Fibroblast of skin of back (primary cell): Measurements from ENCODE around the gene CDH4.

Source experiments
- DNase-seq: peaks from one replicate; pipeline ENCODE4 v3.0.0-alpha.2; 2013

Gene CDH4

DNA sequence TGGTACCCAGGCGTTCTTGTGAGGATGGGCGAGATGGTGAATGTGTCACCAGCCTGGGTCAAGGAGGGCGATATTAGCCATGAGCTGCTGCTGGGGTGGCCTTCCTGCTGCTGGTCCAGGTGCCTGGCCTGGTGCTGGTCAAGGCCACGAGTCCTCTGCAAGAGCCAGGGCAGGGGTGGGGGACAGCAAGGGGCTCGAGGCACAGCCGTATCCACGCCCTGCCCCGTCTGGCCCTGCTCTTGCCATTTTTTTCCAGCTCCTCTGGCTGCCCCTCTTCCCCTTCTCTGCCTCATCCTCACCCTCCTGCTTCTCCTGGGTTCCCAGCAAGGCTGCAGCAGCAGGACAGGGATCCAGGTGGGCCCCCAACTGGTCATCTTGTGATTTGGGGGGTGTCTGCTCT is 51.2 kb downstream of the CDH4 start:
- DNase-seq: no peak

DNA sequence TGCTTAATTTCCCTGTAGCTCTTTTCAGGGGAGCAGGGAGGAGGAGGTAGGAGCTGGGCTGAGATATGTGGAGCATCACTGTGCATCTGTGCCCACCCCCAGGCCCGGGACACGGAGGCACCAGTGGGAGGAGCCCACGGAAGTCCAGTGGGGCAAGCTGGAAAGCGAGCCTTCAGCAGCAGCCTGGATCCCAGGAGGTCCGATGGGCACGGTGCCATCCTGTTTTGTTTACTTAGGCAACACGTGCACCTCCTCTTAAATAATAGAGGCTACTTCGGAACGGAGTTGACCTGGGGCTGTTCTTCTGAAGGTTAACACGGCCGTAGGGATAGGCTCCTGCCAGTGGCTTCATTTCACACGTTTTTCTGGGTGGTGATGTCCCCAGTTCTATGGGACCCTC is 51.6 kb downstream of the CDH4 start:
- DNase-seq: no peak

DNA sequence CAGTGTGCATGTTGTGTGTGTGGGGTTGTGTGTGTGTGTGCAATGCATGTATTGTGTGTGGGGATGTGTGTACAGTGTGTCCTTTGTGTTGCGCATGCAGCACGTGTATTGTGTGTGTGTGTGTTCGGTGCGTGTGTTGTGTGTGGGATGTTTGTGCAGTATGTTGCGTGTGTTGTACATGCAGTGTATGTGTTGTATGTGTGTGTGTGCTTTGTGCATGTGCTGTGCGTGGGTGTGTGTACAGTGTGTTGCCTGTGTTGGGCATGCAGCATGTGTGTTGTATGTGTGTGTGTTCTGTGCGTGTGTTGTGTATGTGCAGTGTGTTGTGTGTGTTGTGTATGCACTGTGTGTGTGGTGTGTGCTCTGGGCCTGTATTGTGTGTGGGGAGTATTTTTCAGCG is 52.7 kb downstream of the CDH4 start:
- DNase-seq: no peak

DNA sequence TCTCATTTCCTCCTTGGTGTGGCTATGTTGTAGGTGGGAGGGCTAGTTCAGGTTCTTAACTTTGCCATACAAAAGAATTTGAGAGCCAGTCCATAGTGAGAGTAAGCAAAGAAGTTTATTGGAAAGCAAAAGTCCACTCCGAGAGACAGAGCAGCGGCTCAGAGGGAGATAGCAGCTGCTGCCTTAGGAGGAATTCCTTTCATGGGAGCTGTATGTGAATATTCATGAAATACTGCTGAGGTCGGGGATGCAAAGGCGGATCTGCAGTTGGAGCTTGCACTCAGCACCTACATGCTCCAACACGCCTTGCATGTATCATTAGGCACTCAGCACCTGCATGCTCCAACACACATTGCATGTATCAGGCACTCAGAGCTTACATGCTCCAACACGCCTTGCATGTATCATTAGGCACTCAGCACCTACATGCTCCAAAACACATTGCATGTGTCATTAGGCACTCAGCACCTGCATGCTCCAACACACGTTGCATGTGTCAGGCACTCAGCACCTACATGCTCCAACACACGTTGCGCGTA is 54.9 kb downstream of the CDH4 start:
- DNase-seq: no peak

DNA sequence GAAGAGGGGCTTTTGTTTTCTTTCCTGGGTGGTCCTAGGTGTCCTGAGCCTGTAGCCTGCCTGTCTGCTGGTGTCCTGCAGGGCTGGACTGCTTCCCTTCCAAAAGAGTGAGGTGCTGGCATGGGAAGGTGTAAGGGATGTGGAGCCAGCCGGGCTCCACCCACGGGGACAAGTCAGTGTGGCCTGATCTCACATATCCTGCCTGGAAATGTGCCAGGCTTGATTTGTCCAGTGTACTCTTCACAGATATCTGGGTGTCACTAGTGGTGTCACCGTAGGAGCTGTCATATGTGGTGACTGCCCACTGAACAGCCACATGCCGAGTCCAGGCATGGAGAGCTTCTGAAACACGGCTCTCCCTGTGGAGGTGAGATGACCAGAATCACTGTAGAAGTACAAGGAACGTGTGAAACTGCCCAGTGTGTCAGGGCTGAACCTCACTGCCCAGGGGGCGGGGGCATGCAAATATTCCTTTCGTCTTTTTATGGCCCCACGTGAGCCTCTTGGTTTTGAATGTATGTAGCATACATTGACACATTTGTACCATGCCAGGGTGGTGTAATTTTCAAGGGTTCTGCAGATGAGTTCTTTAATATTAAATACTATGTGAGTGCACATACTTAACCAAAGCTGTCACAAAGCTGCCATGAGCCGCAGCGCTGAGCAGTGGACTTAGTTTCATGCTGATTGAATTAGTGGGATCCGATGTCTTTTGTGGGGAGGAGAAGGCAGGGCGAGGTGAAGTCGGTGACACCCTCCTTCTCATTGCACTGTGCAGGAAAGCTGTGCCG is 55.8 kb downstream of the CDH4 start:
- no peak for DNase-seq

DNA sequence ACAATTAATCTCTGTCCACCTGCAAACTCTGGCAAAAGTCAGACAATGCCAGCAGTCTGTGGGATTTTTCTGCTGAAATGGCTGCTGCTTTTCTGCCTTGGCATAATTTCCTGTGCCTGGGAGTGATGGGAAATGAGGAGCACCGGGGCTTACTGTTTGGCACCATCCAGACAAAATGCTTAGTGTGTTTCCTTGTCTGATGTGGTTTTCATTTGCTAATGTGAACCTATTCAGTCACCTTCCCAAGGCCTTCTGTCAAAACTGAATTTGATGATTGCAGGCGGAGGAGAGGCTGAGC is 56.4 kb downstream of the CDH4 start:
- no peak for DNase-seq

DNA sequence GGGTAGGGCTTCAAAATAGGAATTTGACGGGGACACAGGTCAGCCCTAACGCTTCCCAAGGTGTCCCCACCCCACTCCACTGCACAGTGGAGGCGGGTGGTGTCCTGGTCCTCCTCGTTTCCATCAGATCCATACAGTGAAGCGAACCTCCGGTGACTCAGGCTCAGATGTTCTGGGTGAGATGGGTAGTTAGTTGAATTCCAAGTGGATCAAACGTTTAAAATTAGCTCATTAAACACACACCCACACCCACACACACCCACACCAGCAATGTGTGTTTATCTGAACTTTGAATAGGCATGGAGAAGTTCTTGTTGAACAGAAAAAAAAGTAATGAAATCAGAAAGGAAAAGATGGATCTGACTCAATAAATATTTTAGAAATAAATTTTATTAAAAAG is 58.9 kb downstream of the CDH4 start:
- no peak for DNase-seq

DNA sequence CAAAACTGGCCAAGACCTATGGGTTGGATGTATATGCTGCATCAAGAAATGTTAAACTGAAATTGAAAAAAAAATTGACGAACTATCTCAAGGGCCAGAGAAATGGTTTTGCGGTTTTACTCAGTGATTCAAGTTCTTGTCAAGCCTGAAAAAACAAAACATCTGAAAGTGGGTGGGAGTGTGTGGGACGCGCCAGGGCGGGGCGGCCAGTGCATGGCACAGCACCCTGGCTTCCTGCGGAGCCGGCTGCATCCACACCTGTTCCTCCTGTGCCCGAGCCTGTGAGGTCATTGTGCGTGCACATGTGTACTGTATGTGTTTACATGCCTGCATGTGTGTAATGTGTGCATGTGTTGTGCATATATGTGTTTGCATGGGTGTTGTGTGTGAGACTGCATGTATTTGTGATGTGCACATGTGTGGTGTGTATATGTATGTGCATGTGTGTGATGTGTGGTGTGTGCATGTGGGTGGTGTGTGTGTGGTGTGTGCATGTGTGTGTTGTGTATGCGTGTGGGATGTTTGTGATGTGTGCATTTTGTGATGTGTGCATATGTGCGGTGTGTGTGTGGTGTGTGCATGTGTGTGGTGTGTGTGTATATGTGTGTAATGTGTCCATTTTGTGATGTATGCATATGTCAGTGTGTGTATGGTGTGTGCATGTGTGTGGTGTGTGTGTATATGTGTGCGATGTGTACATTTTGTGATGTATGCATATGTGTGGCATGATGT is 59.8 kb downstream of the CDH4 start:
- no peak for DNase-seq

DNA sequence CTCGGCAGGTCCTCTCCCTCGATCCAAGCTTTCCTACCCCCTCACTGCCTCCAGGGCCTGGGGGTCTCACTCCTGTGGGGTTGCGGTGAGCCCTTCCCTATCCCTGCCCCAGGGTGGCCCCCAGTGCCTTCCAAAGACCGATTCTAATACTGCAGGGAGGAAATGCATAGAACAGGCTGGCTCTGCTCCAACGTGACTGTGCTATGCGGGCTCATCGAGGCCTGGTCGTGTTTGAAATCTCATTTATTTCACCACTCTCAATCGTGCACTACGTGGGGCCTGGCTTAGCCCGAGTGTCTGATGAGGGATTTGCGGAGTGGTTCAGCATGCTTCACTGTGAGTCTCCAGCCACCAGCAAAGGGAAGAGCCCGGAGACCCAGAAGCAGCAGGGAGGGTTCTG is 60.9 kb downstream of the CDH4 start:
- no peak for DNase-seq

DNA sequence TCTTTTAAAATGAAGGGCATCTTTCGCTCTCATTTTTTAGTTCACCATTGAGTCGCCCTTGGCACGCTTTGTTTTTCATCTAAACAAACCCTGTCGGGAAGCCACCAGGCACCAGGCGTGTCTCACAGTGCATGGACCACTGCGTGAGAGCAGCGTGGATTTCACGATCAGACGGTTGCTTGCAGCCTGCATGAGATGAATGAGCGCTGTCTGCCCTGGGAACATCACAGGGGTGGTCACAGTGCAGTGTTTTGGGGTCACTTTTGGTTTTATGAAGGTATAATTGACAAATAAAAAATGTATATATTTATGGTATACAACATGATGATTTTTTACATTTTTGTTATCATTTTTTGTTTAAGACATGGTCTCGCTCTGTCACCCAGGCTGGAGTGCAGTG is 61.3 kb downstream of the CDH4 start:
- DNase-seq: no peak

DNA sequence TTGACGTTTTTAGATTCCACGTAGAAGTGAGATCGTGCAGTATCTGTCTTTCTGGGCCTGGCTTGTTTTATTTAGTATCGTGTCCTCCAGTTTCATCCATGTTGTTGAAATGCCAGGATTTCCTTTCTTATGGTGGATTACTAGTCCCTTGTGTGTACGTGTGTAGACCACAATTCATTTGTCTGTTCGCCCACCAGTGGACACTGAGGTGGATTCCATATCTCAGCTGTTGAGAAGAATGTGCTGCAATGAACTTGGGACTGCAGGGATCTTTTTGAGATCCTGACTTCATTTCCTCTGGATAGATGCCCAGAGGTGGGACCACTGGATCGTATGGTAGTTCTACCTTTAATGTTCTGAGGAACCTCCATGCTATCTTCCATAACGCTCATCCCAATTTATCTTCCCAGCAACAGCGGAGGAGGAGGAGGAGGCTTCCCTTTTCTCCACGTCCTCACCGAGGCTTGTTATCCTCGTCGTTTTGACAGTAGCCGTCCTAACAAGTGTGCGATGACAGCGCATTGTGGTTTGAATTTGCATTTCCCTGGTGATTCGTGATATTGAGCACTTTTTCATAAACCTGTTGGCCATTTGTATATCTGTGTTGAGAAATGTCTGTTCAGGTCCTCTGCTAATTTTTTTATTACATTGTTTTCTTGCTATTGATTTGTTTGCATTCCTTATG is 62.4 kb downstream of the CDH4 start:
- no peak for DNase-seq

DNA sequence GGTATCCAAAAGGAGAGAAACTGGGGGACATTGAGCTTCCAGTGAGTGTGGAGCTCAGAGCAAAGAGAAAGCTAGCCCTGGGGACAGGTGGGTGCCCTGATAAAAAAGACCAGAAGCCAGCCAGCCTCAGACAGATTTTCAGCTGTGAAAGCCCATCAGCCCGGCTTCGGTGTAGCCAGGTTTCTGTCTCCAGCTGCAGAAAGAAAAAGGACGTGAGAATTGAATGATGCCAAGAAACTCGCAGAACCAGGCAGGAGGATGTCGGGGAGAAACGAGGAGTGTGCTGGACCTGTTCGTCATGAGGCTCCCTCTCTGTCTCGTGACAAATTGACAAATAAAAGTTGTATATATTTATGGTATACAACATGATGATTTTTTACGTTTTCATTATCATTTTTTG is 63.3 kb downstream of the CDH4 start:
- DNase-seq: no peak

DNA sequence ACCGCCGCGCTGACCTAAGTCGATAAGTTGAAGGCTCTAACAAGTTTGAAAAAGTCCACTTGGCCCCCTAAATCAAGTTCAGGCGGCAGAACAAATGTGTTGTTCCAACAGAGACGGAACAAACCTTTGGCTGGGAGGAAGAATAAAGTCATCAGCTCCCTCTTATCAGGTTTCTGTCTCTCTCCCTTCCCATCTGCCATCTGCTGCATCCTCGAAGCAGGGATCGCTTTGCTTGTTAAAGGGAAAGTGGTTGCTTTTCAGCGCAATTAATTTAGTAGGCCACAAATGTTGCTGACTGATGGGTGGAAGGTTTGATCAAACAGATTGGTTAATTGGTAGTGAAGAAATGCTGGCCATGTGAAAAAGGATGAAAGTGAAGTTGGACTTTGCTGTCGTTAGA is 64.3 kb downstream of the CDH4 start:
- DNase-seq: no peak

DNA sequence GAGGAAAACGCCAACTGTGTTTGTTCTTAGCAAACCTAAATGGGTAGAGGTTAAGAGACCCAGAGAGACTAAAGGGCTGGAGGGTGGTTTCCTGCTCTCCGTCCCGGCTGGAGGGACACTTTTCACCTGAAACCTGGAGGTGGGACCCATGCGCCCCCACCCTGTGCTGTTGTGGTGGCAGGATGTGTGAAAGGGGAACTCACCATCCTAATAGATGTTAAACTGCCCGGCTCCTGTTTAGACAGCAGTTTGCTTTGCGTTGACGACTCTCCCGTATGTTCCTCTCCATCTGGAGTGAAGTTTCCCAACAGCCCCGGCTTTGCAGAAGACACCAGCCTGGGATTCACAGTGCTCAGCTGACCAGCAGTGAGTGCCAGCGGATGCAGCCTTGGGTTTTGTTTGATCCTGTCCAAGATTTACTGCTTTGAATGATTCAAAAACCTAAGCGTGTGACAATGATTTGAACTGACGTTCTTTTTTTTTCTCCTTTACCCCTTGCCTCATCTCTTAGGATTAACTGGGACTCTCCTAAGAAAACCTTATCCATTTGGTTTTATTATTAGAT is 66.0 kb downstream of the CDH4 start:
- DNase-seq: no peak

DNA sequence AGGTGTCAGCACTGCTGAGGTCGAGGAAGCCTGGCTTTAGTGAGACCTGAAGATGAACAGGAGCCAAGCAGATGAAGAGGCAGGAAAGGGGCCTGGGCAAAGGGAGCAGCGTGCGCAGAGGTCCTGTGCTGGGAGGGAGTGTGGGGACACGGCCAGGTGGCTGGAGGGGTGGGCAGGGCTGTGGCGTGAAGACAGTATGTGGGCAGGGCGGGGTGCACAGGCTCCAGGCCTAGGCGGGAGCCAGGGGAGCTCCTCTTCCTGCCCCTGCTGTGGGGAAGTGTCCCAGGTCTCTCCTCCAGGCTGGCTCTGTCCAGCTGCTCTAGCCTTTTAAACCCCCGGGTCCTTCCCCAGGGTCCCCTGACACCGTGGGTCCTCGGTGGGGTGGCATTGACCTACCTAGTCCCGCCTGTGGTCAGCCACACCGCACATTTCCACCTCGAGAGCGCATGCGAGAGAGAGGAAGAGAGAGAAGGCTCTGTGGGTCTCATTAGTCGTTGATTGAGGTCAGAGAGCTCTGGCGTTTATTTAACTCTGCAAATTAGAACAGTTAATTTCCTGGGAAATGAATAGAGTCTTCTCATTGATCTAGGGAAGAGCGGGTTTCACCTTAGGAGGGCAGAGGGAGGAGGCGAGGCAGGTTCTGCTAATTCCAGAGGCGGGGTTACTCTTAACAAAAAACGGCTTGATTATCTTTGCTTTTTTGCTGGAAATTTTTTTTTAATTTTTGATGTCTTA is 68.8 kb downstream of the CDH4 start:
- no peak for DNase-seq

DNA sequence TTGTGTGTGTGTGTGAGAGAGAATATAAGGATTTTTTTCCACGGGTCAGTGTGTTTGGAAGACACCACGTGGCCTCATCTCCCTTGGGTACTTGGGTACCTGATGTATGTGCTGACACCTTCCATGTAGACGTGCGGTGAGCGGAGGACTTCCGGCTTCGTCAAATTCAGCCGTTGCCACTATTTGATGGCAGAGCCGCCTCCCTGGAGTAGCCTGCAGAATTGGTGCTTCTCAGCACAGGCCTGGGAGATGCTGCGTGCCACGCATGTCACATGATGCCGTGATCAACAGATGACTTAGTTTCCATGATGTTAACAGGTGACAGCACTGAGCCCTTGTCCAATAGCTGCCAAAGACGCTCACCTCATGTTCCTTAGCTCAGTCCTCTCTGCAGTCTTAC is 69.4 kb downstream of the CDH4 start:
- no peak for DNase-seq

DNA sequence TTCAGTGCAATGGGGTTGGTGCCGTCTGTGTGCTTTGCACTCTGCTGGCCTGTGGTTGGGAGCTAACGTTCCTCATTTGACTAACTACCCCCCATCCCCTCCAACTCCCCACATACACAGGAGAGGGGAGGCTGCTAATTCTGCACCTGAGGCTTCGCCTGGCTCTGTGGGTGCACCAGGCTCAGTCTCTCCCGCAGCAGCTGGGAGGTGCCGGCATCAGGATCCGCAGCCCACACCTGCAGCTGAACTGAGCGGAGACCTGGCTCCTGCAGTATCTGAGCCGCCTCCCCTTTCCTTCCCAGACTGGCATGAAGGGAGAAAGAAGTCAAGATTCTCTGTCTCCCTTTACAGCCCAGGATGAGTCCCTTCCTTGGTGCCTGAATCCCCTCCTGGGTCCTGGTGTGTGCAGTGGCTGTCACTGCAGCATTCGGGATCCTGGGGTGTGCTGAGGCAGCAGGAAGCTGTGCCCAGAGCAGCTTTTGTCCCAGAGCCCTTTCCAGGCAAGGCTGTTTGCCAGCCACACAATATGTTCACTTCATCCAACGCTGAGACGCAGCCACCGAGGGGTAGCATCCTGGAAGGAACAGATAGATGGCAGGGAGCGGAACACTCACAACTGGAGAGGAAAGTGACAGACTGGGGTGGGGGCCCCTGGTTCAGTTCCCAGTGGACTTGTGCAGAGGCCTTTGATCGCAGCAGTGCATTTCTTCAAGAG is 70.2 kb downstream of the CDH4 start:
- DNase-seq: no peak

DNA sequence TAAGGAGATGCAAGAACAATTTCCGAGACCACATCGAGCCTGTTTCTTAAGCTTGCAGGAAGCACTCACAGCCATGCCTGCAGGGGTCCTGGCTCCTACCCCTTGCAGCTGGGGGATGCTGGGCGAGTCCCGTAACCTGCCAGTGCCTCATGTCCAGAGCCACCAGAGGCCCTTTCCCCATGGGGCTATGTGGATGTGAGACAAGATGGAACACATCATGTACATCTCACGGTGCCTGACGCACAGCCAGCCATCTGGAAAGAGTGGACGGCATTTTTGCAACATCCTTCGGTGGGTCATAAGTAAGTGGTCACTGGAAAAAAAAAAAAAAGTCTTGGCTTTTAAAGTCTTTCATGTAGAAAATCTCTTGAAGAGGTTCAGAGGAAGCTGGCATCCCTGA is 72.8 kb downstream of the CDH4 start:
- DNase-seq: no peak

DNA sequence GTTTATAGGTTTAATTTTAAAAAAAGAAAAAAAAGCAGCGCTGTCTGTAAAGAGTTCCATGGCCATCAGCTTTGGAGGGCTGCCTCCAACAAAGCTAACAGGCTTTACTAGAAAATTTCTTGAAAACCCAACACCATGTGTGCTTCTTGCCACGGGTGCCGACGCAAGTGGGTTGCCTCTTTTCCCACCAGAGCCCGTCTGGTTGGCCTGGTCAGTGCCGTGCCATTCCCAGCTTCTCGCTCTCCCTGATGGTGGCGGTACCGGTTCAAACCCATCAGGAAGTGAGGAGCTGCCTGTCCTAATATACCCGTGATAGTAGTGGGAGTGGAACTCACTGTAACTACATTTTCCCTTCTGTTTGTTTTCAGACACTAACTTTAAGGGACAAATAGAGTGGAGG is 73.7 kb downstream of the CDH4 start:
- no peak for DNase-seq

DNA sequence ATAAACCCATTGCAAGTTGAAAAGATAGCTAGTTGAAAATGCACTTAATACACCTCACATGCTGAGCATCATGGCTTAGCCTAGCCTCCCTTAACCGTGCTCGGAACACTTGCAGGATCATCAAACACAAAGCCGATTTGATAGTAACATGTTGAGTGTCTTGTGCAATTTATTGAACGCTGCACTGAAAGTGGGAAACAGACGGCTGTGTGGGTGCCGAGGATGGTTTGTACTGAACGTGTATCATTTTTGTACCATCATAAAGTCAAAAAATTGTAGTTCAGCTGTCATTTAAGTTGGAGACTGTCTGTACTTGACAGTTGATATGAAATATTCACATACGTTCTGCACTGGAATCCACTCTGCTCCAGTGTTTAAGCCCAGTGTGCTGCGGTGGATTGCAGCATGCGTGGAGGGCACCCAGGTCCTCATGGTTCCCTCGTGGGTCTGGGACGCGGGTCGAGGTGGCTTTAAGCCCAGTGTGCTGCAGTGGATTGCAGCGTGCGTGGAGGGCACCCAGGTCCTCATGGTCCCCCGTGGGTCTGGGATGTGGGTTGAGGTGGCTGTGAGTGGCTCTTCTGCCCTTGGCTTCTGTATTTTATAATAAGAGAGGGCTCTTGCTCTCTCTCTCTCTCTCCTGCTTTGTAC is 77.0 kb downstream of the CDH4 start:
- peak; percentile 10 for DNase-seq

DNA sequence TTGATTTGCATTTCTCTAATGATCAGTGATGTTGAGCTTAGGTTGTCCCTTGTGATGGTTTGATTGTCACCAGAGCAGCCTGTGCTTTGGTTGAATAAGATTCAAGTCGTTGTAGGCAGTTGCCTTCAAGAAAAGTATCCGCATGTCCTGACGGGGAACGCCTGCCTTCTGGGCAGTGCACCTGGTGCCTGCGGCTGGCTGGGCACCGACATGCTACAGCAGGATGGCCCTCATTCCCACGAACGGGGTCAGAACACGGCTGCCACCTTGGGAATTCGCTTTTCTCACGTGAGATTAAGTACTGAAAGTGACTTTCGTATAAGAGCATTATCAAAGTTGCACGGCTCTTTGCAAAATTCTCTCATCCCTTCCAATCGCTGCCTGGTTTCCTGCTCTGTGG is 78.4 kb downstream of the CDH4 start:
- DNase-seq: no peak

DNA sequence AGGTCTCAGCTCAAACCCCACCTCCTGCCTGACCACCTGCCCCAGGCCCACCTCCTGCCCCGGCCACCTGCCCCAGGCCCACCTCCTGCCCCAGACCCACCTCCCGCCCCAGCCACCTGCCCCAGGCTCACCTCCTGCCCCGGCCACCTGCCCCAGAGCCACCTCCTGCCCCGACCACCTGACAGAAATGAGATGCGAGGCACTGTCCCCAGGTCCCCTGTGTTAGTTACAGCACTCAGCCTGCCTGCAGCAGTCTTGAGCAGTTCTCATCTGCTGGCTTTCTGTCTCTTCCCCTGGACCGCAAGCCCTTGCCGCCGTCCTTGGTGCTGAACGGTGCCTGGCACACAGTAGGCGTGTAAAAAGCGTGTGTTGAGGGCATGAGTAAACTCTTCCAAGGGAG is 79.5 kb downstream of the CDH4 start:
- DNase-seq: no peak
